ENCODE results near the gene CDHR3. TPM values are rescaled to one million over a fixed set of nuclear protein-coding genes. Genes with fewer than 3 reads are reported as not detected.

The CDHR3 gene
- total and polyA plus RNA-seq, 2 donors (not counting 3 experiments of a cell fraction or from before 2014, with no cell fraction given), result 0.46 to 2.3 TPM

DNA sequence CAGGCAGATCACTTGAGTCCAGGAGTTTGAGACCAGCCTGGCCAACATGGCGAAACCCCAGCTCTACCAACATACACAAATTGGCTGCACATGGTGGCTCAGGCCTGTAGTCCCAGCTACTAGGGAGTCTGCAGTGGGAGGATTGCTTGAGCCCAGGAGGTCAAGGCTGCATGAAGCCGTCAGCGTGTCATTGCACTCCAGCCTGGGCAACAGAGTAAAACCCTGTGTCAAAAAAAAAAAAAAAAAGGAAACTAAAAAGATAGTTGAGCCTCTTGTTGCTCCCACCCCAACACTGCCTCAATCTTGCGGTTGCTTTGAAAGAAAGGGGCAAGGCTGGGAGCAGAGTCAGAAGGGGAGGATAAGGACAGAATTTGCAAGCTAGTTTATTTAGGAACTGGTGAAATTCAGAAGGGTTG is 79.1 kb downstream of the CDHR3 start:
- Histone ChIP-seq H3K4me3 (replicated peaks in 1 of 3; ENCODE audit: insufficient read depth in 1 of 3, low read depth in 1 of 3, low read length in 3 of 3) (no peak overlapping the region), H3K9me1 (replicated peaks; ENCODE audit: control insufficient read depth, extremely low read depth, insufficient read depth, low read length) (no peaks in the 10 kb centered on the region), H3K4me2 (ENCODE audit: insufficient read depth, low read length) (no peak overlapping the region), H3K9ac (replicated peaks; ENCODE audit: extremely low read depth, insufficient read depth, low read length) (no peak overlapping the region), H3K36me3 (ENCODE audit: control insufficient read depth in 2 of 2, extremely low read depth in 1 of 2, insufficient read depth in 2 of 2, low read length in 2 of 2) (no peaks in the 10 kb centered on the region), H3K79me2 (ENCODE audit: control insufficient read depth, insufficient read depth, low read length) (no peaks in the 10 kb centered on the region), H3K27ac (ENCODE audit: insufficient read depth, low read depth, low read length) (no peak overlapping the region), H3K4me1 (ENCODE audit: control insufficient read depth, extremely low read depth, insufficient read depth, low read length) (no peaks in the 10 kb centered on the region), H3K27me3 (ENCODE audit: control insufficient read depth in 2 of 2, insufficient read depth in 2 of 2, low read length in 2 of 2) (peaks cover 9 to 12% of the 10 kb centered on the region in 2 experiments), H4K20me1 (replicated peaks; ENCODE audit: control insufficient read depth, extremely low read depth, insufficient read depth, low read length) (no peaks in the 10 kb centered on the region), H2AFZ (ENCODE audit: low read depth, low read length) (no peak overlapping the region), H3K9me3 (replicated peaks; ENCODE audit: control insufficient read depth, insufficient read depth, low read length) (no peaks in the 10 kb centered on the region)
- no peak for TF ChIP-seq POLR2A (IDR thresholded peaks at IDR 0.05; ENCODE audit: low read depth, low read length)
- TF ChIP-seq JUN (IDR thresholded peaks at IDR 0.05; ENCODE audit: borderline replicate concordance, insufficient read depth, insufficient read length, low read depth), result no peak
- TF ChIP-seq GATA2 (IDR thresholded peaks at IDR 0.05; ENCODE audit: insufficient read depth, insufficient read length, low read depth, low read length), result no peak
- no peak for TF ChIP-seq EZH2 (IDR thresholded peaks at IDR 0.05; ENCODE audit: borderline replicate concordance, low read depth, low read length, severe bottlenecking)
- TF ChIP-seq MYC (IDR thresholded peaks at IDR 0.05; ENCODE audit: low read depth, low read length), result no peak
- no peak for TF ChIP-seq FOS (IDR thresholded peaks at IDR 0.05; ENCODE audit: borderline replicate concordance, insufficient read depth, low read length)
- TF ChIP-seq, protein P1, sequence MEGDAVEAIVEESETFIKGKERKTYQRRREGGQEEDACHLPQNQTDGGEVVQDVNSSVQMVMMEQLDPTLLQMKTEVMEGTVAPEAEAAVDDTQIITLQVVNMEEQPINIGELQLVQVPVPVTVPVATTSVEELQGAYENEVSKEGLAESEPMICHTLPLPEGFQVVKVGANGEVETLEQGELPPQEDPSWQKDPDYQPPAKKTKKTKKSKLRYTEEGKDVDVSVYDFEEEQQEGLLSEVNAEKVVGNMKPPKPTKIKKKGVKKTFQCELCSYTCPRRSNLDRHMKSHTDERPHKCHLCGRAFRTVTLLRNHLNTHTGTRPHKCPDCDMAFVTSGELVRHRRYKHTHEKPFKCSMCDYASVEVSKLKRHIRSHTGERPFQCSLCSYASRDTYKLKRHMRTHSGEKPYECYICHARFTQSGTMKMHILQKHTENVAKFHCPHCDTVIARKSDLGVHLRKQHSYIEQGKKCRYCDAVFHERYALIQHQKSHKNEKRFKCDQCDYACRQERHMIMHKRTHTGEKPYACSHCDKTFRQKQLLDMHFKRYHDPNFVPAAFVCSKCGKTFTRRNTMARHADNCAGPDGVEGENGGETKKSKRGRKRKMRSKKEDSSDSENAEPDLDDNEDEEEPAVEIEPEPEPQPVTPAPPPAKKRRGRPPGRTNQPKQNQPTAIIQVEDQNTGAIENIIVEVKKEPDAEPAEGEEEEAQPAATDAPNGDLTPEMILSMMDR (IDR thresholded peaks at IDR 0.05; ENCODE audit: extremely low read depth in 1 of 2, insufficient read depth in 1 of 2, low read depth in 1 of 2, low read length in 2 of 2), result no peak
- TF ChIP-seq, protein P2, sequence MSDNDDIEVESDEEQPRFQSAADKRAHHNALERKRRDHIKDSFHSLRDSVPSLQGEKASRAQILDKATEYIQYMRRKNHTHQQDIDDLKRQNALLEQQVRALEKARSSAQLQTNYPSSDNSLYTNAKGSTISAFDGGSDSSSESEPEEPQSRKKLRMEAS (IDR thresholded peaks at IDR 0.05; ENCODE audit: insufficient read depth, insufficient read length), result no peak
- no peak for TF ChIP-seq POLR2AphosphoS5 (IDR thresholded peaks at IDR 0.05; ENCODE audit: insufficient read depth, low read depth, low read length)
- POLR2A ChIA-PET, result no interaction called here
- CTCF ChIA-PET, result interaction anchor here (0.6 to 6.0 kb wide), 25 partner anchors 9 to 517 kb away, joined by 3 to 72 read pairs (median 4); no protein-coding TSS in a partner anchor
- no peak for DNase-seq (ENCODE audit: low read depth, low spot score)
- no TSS peak for BruUV-seq (replicated peaks)
- dilution Hi-C loops (cut with MboI; ENCODE audit: extremely low pct_ligation_motif_present, low sequenced_read_pairs) (no loop called here), intact Hi-C loops (cut with micrococcal nuclease) (loop anchor here (1.0 to 10.0 kb wide), 6 partner anchors 33 to 637 kb away; no protein-coding TSS in a partner anchor)
- no peak for FAIRE-seq

Data from endothelial cell of umbilical vein (primary cell).